Measurements from ENCODE around the gene TTLL11. TPM values are rescaled to one million over a fixed set of nuclear protein-coding genes. Genes with fewer than 3 reads are reported as not detected.

TTLL11 gene
- total RNA-seq, 1 donor = 7.3 TPM

DNA sequence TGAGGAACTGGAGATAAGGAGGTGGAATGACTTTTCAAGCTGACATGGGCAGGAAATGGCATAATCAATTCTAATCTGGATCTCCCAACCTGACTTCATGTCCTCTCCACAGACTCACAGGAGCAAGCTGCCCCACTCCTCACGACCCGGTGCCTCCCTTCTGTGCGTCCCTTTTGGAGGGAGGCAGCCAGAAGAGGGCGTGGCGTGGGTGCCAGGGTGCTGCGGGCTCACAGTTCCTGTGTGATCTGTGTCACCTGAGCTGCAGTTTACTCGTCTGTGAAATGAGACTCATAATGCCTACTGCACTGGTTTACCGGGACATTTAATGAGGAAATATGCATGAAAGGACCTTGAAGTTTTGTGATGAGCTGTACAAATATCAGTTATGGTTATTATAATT is 234.3 kb downstream of the TTLL11 start:
- no peak for DNase-seq (ENCODE audit: low read depth)
- TF ChIP-seq, protein P1, sequence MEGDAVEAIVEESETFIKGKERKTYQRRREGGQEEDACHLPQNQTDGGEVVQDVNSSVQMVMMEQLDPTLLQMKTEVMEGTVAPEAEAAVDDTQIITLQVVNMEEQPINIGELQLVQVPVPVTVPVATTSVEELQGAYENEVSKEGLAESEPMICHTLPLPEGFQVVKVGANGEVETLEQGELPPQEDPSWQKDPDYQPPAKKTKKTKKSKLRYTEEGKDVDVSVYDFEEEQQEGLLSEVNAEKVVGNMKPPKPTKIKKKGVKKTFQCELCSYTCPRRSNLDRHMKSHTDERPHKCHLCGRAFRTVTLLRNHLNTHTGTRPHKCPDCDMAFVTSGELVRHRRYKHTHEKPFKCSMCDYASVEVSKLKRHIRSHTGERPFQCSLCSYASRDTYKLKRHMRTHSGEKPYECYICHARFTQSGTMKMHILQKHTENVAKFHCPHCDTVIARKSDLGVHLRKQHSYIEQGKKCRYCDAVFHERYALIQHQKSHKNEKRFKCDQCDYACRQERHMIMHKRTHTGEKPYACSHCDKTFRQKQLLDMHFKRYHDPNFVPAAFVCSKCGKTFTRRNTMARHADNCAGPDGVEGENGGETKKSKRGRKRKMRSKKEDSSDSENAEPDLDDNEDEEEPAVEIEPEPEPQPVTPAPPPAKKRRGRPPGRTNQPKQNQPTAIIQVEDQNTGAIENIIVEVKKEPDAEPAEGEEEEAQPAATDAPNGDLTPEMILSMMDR (IDR thresholded peaks at IDR 0.05; ENCODE audit: insufficient read depth, low read length) = no peak
- no peak overlapping the region for H3K4me3 ChIP-seq (ENCODE audit: low read depth, low read length)

DNA sequence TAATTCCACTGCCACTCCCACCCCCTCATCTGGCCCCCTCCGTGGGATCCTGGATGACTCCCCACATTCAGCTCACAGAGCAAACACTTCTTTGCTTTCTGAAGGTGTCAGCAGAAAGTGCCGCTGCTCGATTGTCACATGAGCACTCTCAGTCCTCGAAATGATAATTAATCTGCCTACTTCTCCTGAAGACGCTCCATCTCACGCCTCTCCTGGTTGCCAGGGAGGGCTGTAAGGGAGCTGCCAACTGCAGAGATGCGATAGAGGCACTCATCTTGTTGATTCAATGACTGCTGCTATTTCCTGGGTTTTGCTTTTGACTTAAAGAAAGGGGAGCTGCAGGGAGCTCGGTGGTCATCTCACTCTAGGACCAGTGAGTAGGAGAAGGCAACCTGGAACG is 235.2 kb downstream of the TTLL11 start:
- no peak overlapping the region for H3K4me3 ChIP-seq (ENCODE audit: low read depth, low read length)
- no peak for DNase-seq (ENCODE audit: low read depth)
- TF ChIP-seq, protein P1 (IDR thresholded peaks at IDR 0.05; ENCODE audit: insufficient read depth, low read length) = no peak

DNA sequence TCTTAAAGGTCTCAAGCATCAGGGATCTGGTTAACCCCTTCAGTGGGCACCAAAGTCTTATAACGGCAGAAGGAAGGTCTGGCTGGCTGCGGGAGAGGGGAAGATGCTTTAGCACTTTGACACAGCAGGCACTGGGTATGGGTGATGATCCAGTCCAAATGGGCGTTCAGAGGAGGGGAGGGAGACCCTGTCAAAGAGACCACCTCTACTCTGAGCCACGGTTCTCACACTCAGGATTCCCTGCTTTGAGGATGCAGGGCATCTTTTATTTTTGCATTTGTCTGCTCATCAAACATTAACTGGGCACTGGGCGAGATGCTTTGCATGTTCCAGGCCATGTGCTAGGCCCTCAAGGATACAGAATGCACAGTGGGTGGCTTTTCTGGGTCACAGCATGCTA is 237.6 kb downstream of the TTLL11 start:
- H3K4me3 ChIP-seq (ENCODE audit: low read depth, low read length) = no peak overlapping the region
- TF ChIP-seq, protein P1 (IDR thresholded peaks at IDR 0.05; ENCODE audit: insufficient read depth, low read length) = no peak
- no peak for DNase-seq (ENCODE audit: low read depth)

DNA sequence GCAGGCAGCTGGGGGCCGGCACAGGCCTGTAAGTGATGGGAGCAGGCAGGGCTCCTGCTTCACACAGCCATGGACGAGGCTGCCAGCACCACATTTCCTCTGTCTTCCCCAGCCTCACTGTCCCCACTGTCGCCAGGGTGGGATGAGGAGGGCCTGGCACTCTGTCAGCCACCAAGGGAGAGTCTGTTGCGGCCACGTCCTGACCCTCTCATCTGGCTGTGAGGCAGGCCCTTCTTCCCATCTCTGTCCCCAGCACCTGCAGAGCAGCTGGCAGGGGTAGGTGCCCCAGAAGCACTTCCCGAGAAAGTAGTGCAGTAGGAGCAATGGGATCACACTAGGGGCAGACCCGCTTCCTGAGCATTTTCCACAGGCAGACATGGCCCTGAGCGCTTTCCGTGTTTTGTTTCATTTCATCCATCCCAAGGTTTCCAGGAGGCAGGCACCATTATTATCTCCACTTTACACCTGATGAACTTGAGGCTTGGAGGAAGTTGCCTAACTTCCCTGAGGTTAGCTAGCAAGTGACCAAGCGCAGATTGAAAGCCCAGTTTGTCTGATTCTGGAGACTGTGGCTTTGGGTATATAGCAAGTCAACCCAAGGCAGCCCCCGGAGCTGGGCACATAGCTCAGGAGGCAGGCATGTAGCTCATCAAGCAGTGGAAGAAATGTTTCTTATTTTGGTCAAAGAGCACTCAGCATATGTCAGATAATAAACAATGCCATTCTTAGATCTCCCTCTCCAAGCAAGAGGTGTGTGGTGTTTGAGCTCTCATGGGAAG is 239.3 kb downstream of the TTLL11 start:
- H3K4me3 ChIP-seq (ENCODE audit: low read depth, low read length) = no peak overlapping the region
- TF ChIP-seq, protein P1 (IDR thresholded peaks at IDR 0.05; ENCODE audit: insufficient read depth, low read length) = no peak
- no peak for DNase-seq (ENCODE audit: low read depth)

DNA sequence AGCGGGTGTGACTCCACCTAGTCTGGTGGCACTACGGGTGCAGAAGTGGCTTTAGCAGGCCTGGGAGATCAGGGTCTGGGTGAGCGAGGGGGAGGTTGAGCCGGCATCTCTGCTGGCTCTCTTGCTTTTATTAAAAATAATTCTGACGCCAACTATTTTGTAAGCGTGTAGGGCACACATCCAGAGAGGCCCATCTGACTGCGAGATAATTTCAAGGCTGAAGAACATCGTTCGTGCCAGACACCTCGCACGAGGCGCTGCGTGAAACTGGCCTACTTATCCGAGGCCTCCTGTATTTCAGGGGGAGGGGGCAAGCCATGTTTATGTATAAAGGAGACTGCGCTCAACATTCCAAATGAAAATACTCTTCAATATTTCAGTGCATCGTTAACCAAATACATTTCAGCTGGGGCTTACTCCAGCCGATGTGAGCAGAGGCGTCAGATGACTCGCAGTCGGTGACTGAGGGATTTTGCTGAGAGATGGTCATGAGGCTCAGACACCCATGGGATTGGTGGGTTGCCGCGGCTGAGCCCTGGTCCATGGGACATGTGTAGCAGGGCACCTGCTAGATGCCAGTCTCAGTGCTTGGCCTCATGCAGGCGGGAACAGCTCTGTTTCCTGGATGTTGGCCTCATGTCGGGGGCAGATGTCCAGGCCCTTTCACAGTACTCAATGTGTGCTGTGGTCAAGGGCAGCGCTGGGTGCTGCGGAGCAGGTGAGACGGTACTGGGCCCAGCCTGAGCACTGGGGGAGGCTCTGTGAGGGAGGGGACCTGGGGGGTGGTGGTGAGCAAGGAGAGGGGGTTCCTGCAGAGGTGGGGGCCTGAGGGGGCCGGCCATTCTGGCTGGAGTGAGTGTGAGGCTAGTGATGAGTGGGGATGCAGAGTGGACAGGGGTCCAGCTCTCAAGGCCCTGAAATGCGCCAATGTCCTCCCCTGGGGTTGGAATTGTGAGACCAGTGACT is 240.2 kb downstream of the TTLL11 start:
- H3K4me3 ChIP-seq (ENCODE audit: low read depth, low read length) = no peak overlapping the region
- TF ChIP-seq, protein P1 (IDR thresholded peaks at IDR 0.05; ENCODE audit: insufficient read depth, low read length) = no peak
- DNase-seq (ENCODE audit: low read depth) = peak; percentile 78

DNA sequence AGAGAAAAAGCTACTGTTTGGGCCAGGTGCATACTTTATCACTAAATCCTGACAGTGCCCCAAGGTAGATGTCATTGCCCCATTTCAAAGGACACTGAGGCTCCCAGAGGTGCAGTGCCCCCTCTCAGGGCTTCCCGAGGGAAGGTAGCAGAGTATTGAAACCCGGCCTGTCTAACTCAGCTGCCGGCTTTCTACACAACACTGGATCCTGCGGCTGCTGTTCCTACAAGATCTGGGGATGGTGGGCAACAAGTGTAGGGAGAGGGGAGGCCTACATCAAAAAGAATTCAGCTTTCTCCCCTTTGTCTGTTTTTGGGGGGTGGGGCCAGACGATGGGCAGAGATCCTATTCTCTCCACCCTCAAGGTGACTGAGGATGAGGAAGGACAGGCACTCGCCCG is 240.9 kb downstream of the TTLL11 start:
- H3K4me3 ChIP-seq (ENCODE audit: low read depth, low read length) = no peak overlapping the region
- TF ChIP-seq, protein P1 (IDR thresholded peaks at IDR 0.05; ENCODE audit: insufficient read depth, low read length) = no peak
- DNase-seq (ENCODE audit: low read depth) = no peak
